Measurements from ENCODE around the gene FAM200B. TPM values are rescaled to one million over a fixed set of nuclear protein-coding genes. Genes with fewer than 3 reads are reported as not detected.

FAM200B gene
- total RNA-seq, 1 donor: 31.8 TPM

GRCh38 chr4:15694431-15694830 lies 12.8 kb downstream of the FAM200B start:
- Histone ChIP-seq H3K4me3 (ENCODE audit: insufficient read depth, low read length) (no peak overlapping the region), H4K20me1 (ENCODE audit: insufficient read depth, low read length) (no peaks in the 10 kb centered on the region), H2AFZ (ENCODE audit: low read length) (no peak overlapping the region), H3K36me3 (ENCODE audit: insufficient read depth, low read length) (peaks cover under 1% of the 10 kb centered on the region), H3K79me2 (ENCODE audit: insufficient read depth, low read length) (no peaks in the 10 kb centered on the region), H3K9me3 (ENCODE audit: low read depth, low read length) (no peaks in the 10 kb centered on the region), H3K4me1 (ENCODE audit: insufficient read depth, low read length) (peaks cover 52% of the 10 kb centered on the region), H3K27me3 (ENCODE audit: insufficient read depth, low read length) (no peaks in the 10 kb centered on the region), H3K4me2 (ENCODE audit: insufficient read depth, low read length) (no peak overlapping the region), H3K27ac (ENCODE audit: low read depth, low read length) (peak overlapping the region; percentile 87)
- no peak for TF ChIP-seq CTCF (IDR thresholded peaks at IDR 0.05; ENCODE audit: extremely low read depth, low read depth, low read length)
- no peak for DNase-seq (ENCODE audit: insufficient read length, low spot score, missing footprints)

GRCh38 chr4:15695240-15695699 lies 13.6 kb downstream of the FAM200B start:
- peak; percentile 86 for DNase-seq (ENCODE audit: insufficient read length, low spot score, missing footprints)
- TF ChIP-seq CTCF (IDR thresholded peaks at IDR 0.05; ENCODE audit: extremely low read depth, low read depth, low read length): no peak

GRCh38 chr4:15695729-15696128 lies 14.1 kb downstream of the FAM200B start:
- no peak overlapping the region for H3K4me3 ChIP-seq (ENCODE audit: insufficient read depth, low read length)
- H3K79me2 ChIP-seq (ENCODE audit: insufficient read depth, low read length): no peaks in the 10 kb centered on the region
- DNase-seq (ENCODE audit: insufficient read length, low spot score, missing footprints): no peak
- H3K4me2 ChIP-seq (ENCODE audit: insufficient read depth, low read length): peak overlapping the region; percentile 55
- no peaks in the 10 kb centered on the region for H3K9me3 ChIP-seq (ENCODE audit: low read depth, low read length)
- peaks cover 39% of the 10 kb centered on the region for H3K4me1 ChIP-seq (ENCODE audit: insufficient read depth, low read length)
- TF ChIP-seq CTCF (IDR thresholded peaks at IDR 0.05; ENCODE audit: extremely low read depth, low read depth, low read length): no peak
- no peaks in the 10 kb centered on the region for H3K36me3 ChIP-seq (ENCODE audit: insufficient read depth, low read length)
- no peaks in the 10 kb centered on the region for H4K20me1 ChIP-seq (ENCODE audit: insufficient read depth, low read length)
- no peaks in the 10 kb centered on the region for H3K27me3 ChIP-seq (ENCODE audit: insufficient read depth, low read length)
- peak overlapping the region; percentile 87 for H3K27ac ChIP-seq (ENCODE audit: low read depth, low read length)
- H2AFZ ChIP-seq (ENCODE audit: low read length): no peak overlapping the region

More at GRCh38 chr4:15695240-15695699, 13.6 kb downstream of the FAM200B start:
- Histone ChIP-seq H4K20me1 (ENCODE audit: insufficient read depth, low read length) (no peaks in the 10 kb centered on the region), H3K4me2 (ENCODE audit: insufficient read depth, low read length) (peak overlapping the region; percentile 55), H3K79me2 (ENCODE audit: insufficient read depth, low read length) (no peaks in the 10 kb centered on the region), H2AFZ (ENCODE audit: low read length) (peak overlapping the region; percentile 12), H3K9me3 (ENCODE audit: low read depth, low read length) (no peaks in the 10 kb centered on the region), H3K36me3 (ENCODE audit: insufficient read depth, low read length) (no peaks in the 10 kb centered on the region), H3K4me3 (ENCODE audit: insufficient read depth, low read length) (peak overlapping the region; percentile 10), H3K4me1 (ENCODE audit: insufficient read depth, low read length) (peaks cover 43% of the 10 kb centered on the region), H3K27me3 (ENCODE audit: insufficient read depth, low read length) (no peaks in the 10 kb centered on the region), H3K27ac (ENCODE audit: low read depth, low read length) (peak overlapping the region; percentile 87)

GRCh38 chr4:15696866-15697265 lies 15.2 kb downstream of the FAM200B start:
- Histone ChIP-seq H3K4me3 (ENCODE audit: insufficient read depth, low read length) (no peak overlapping the region), H2AFZ (ENCODE audit: low read length) (no peak overlapping the region), H3K27ac (ENCODE audit: low read depth, low read length) (no peak overlapping the region), H3K36me3 (ENCODE audit: insufficient read depth, low read length) (no peaks in the 10 kb centered on the region), H3K79me2 (ENCODE audit: insufficient read depth, low read length) (no peaks in the 10 kb centered on the region), H4K20me1 (ENCODE audit: insufficient read depth, low read length) (no peaks in the 10 kb centered on the region), H3K4me2 (ENCODE audit: insufficient read depth, low read length) (no peak overlapping the region), H3K27me3 (ENCODE audit: insufficient read depth, low read length) (no peaks in the 10 kb centered on the region), H3K9me3 (ENCODE audit: low read depth, low read length) (no peaks in the 10 kb centered on the region), H3K4me1 (ENCODE audit: insufficient read depth, low read length) (peaks cover 27% of the 10 kb centered on the region)
- no peak for DNase-seq (ENCODE audit: insufficient read length, low spot score, missing footprints)
- no peak for TF ChIP-seq CTCF (IDR thresholded peaks at IDR 0.05; ENCODE audit: extremely low read depth, low read depth, low read length)

Measured in osteoblast (primary cell).